Muscle of leg (tissue), 11 donors: Measurements from ENCODE around the gene LATS1. TPM values are rescaled to one million over a fixed set of nuclear protein-coding genes. Genes with fewer than 3 reads are reported as not detected.

Experiments
- DNase-seq: peaks from one replicate; pipeline ENCODE4 v3.0.0; 2013
- H3K27ac ChIP-seq: one replicate; pipeline ENCODE4 v1.5.1; 2013; ENCODE audit warnings: mild to moderate bottlenecking, low read length, control low read depth
- H3K27me3 ChIP-seq: one replicate; pipeline ENCODE4 v1.6.1; 2013; ENCODE audit warnings: low read length; ENCODE audit not compliant: control insufficient read depth, insufficient read depth
- H3K36me3 ChIP-seq: one replicate; pipeline ENCODE4 v1.6.1; 2013; ENCODE audit warnings: low read length; ENCODE audit not compliant: control insufficient read depth, insufficient read depth
- H3K4me1 ChIP-seq: one replicate; pipeline ENCODE4 v1.6.1; 2013; ENCODE audit warnings: low read length; ENCODE audit not compliant: control insufficient read depth, insufficient read depth
- H3K4me3 ChIP-seq: one replicate; pipeline ENCODE4 v1.5.1; 2013; ENCODE audit warnings: low read length, control low read depth
- H3K9me3 ChIP-seq: replicated peaks from 2 replicates; pipeline ENCODE4 v1.6.1; 2013; ENCODE audit warnings: low read depth, low read length; ENCODE audit not compliant: control insufficient read depth
- WGBS: methylation state at CpG from one replicate; pipeline ENCODE4 v1.1.5; 2013; ENCODE audit warnings: missing lambda C conversion rate; ENCODE audit not compliant: insufficient coverage; 5-methylcytosine and 5-hydroxymethylcytosine counted together
- polyA plus RNA-seq, 8 donors: library from polyadenylated mRNA; unstranded; fragments of 120-200 nt; gene quantifications; one replicate each; pipeline versions ENCODE4 v1.2.1 to v1.2.3, GENCODE V29; 2013; ENCODE audit warnings: inconsistent platforms in 1 of 8, low replicate concordance in 1 of 8; ENCODE audit not compliant: insufficient read length in 8 of 8, insufficient read depth in 1 of 8
- total RNA-seq: library from RNA; stranded (reverse); fragments of 120-200 nt; gene quantifications from one replicate; pipeline ENCODE4 v1.2.4, GENCODE V29; 2013

Gene LATS1
- total and polyA plus RNA-seq, 9 donors, result 11.6 to 21.8 (median 16.8) TPM

- peak; percentile 1 for DNase-seq
- WGBS, result no CpG with 5 or more reads among the region's 1 CpG
- H3K4me3 ChIP-seq, result no peak overlapping the region
- peaks cover 2% of the 10 kb centered on the region for H3K4me1 ChIP-seq
- no peaks in the 10 kb centered on the region for H3K27me3 ChIP-seq
- H3K36me3 ChIP-seq, result no peaks in the 10 kb centered on the region
- no peaks in the 10 kb centered on the region for H3K9me3 ChIP-seq
- H3K27ac ChIP-seq, result no peak overlapping the region
These were observed 74.9 kb downstream of the LATS1 start for GRCh38 chr6:149642829-149643580.

- 0% methylated on average over 1 of the region's 2 CpGs for WGBS
- Histone ChIP-seq H3K4me1 (no peaks in the 10 kb centered on the region), H3K9me3 (no peaks in the 10 kb centered on the region), H3K27ac (no peak overlapping the region), H3K27me3 (no peaks in the 10 kb centered on the region), H3K36me3 (peaks cover 8% of the 10 kb centered on the region), H3K4me3 (no peak overlapping the region)
- DNase-seq, result no peak
These were observed 81.8 kb downstream of the LATS1 start for GRCh38 chr6:149636124-149636523.

GRCh38 chr6:149634315-149634714 lies 83.6 kb downstream of the LATS1 start:
- WGBS, result no CpG with 5 or more reads among the region's 1 CpG
- Histone ChIP-seq H3K27me3 (no peaks in the 10 kb centered on the region), H3K36me3 (peaks cover 8% of the 10 kb centered on the region)

GRCh38 chr6:149628875-149629510 lies 88.9 kb downstream of the LATS1 start:
- H3K4me3 ChIP-seq, result no peak overlapping the region
- no peaks in the 10 kb centered on the region for H3K4me1 ChIP-seq
- DNase-seq, result peak; percentile 8
- peaks cover 14% of the 10 kb centered on the region for H3K36me3 ChIP-seq
- no CpG with 5 or more reads among the region's 4 CpGs for WGBS
- no peak overlapping the region for H3K27ac ChIP-seq
- H3K27me3 ChIP-seq, result no peaks in the 10 kb centered on the region
- no peaks in the 10 kb centered on the region for H3K9me3 ChIP-seq

More at GRCh38 chr6:149634315-149634714, 83.6 kb downstream of the LATS1 start:
- no peaks in the 10 kb centered on the region for H3K9me3 ChIP-seq
- DNase-seq, result no peak
- no peak overlapping the region for H3K4me3 ChIP-seq
- no peaks in the 10 kb centered on the region for H3K4me1 ChIP-seq
- H3K27ac ChIP-seq, result no peak overlapping the region

- peaks cover 13% of the 10 kb centered on the region for H3K36me3 ChIP-seq
These were observed 90.2 kb downstream of the LATS1 start for GRCh38 chr6:149627672-149628071.

GRCh38 chr6:149615805-149616204 lies 102.1 kb downstream of the LATS1 start:
- H3K27ac ChIP-seq, result no peak overlapping the region
- H3K27me3 ChIP-seq, result no peaks in the 10 kb centered on the region
- H3K9me3 ChIP-seq, result peaks cover 10% of the 10 kb centered on the region
- no CpG with 5 or more reads among the region's 5 CpGs for WGBS
- no peak overlapping the region for H3K4me3 ChIP-seq
- peaks cover 2% of the 10 kb centered on the region for H3K4me1 ChIP-seq
- no peak for DNase-seq
- H3K36me3 ChIP-seq, result peaks cover 16% of the 10 kb centered on the region

More at GRCh38 chr6:149627672-149628071, 90.2 kb downstream of the LATS1 start:
- DNase-seq, result no peak
- H3K9me3 ChIP-seq, result no peaks in the 10 kb centered on the region
- no peak overlapping the region for H3K4me3 ChIP-seq
- H3K4me1 ChIP-seq, result no peaks in the 10 kb centered on the region
- H3K27me3 ChIP-seq, result no peaks in the 10 kb centered on the region
- no peak overlapping the region for H3K27ac ChIP-seq

- no peak for DNase-seq
- no peak overlapping the region for H3K4me3 ChIP-seq
- peaks cover 2% of the 10 kb centered on the region for H3K4me1 ChIP-seq
- H3K36me3 ChIP-seq, result peaks cover 16% of the 10 kb centered on the region
- peaks cover 10% of the 10 kb centered on the region for H3K9me3 ChIP-seq
- no peak overlapping the region for H3K27ac ChIP-seq
- WGBS, result 89% methylated on average over 2 of the region's 4 CpGs
- no peaks in the 10 kb centered on the region for H3K27me3 ChIP-seq
These were observed 103.6 kb downstream of the LATS1 start for GRCh38 chr6:149614337-149614736.

GRCh38 chr6:149608381-149608982 lies 109.4 kb downstream of the LATS1 start:
- WGBS, result 80% methylated on average over 2 of the region's 7 CpGs
- H3K9me3 ChIP-seq, result peaks cover 2% of the 10 kb centered on the region
- peaks cover 6% of the 10 kb centered on the region for H3K36me3 ChIP-seq
- no peaks in the 10 kb centered on the region for H3K4me1 ChIP-seq
- DNase-seq, result no peak
- H3K27me3 ChIP-seq, result no peaks in the 10 kb centered on the region
- H3K4me3 ChIP-seq, result no peak overlapping the region
- no peak overlapping the region for H3K27ac ChIP-seq
